Measurements from ENCODE around the gene ENDOV. TPM values are rescaled to one million over a fixed set of nuclear protein-coding genes. Genes with fewer than 3 reads are reported as not detected.

Gene ENDOV
- total and polyA plus RNA-seq, 2 donors (not counting 3 experiments of a cell fraction or from before 2014, with no cell fraction given), result 20.4 to 25.9 TPM

- CTCF ChIA-PET, result interaction anchor here (1.2 to 3.0 kb wide), 5 partner anchors 9 to 426 kb away, joined by 3 to 9 read pairs (median 5); no protein-coding TSS in a partner anchor
- H3K9me1 ChIP-seq (replicated peaks; ENCODE audit: control insufficient read depth, extremely low read depth, insufficient read depth, low read length), result no peaks in the 10 kb centered on the region
- no peaks in the 10 kb centered on the region for H3K9me3 ChIP-seq (replicated peaks; ENCODE audit: control insufficient read depth, insufficient read depth, low read length)
- H2AFZ ChIP-seq (ENCODE audit: low read depth, low read length), result no peak overlapping the region
- FAIRE-seq (no peak), DNase-seq (ENCODE audit: low read depth, low spot score) (no peak)
- H3K27me3 ChIP-seq (ENCODE audit: control insufficient read depth in 2 of 2, insufficient read depth in 2 of 2, low read length in 2 of 2), result peaks cover 58 to 59% of the 10 kb centered on the region in 2 experiments
- H3K4me3 ChIP-seq (replicated peaks in 1 of 3; ENCODE audit: insufficient read depth in 1 of 3, low read depth in 1 of 3, low read length in 3 of 3), result no peak overlapping the region
- BruUV-seq (replicated peaks), result no TSS peak
- no peak overlapping the region for H3K4me2 ChIP-seq (ENCODE audit: insufficient read depth, low read length)
- no peak overlapping the region for H3K27ac ChIP-seq (ENCODE audit: insufficient read depth, low read depth, low read length)
- dilution Hi-C loops (cut with MboI; ENCODE audit: extremely low pct_ligation_motif_present, low sequenced_read_pairs) (no loop called here), intact Hi-C loops (cut with micrococcal nuclease) (no loop called here)
- POLR2A ChIA-PET, result no interaction called here
- H3K4me1 ChIP-seq (ENCODE audit: control insufficient read depth, extremely low read depth, insufficient read depth, low read length), result no peaks in the 10 kb centered on the region
- H3K9ac ChIP-seq (replicated peaks; ENCODE audit: extremely low read depth, insufficient read depth, low read length), result no peak overlapping the region
- no peaks in the 10 kb centered on the region for H3K79me2 ChIP-seq (ENCODE audit: control insufficient read depth, insufficient read depth, low read length)
- H4K20me1 ChIP-seq (replicated peaks; ENCODE audit: control insufficient read depth, extremely low read depth, insufficient read depth, low read length), result no peaks in the 10 kb centered on the region
- H3K36me3 ChIP-seq (ENCODE audit: control insufficient read depth in 2 of 2, extremely low read depth in 1 of 2, insufficient read depth in 2 of 2, low read length in 2 of 2), result no peaks in the 10 kb centered on the region
- no peak for TF ChIP-seq FOS (IDR thresholded peaks at IDR 0.05; ENCODE audit: borderline replicate concordance, insufficient read depth, low read length)
- no peak for TF ChIP-seq POLR2AphosphoS5 (IDR thresholded peaks at IDR 0.05; ENCODE audit: insufficient read depth, low read depth, low read length)
- TF ChIP-seq CTCF (IDR thresholded peaks at IDR 0.05; ENCODE audit: extremely low read depth in 1 of 2, insufficient read depth in 1 of 2, low read depth in 1 of 2, low read length in 2 of 2), result no peak
- no peak for TF ChIP-seq JUN (IDR thresholded peaks at IDR 0.05; ENCODE audit: borderline replicate concordance, insufficient read depth, insufficient read length, low read depth)
- no peak for TF ChIP-seq MYC (IDR thresholded peaks at IDR 0.05; ENCODE audit: low read depth, low read length)
- no peak for TF ChIP-seq POLR2A (IDR thresholded peaks at IDR 0.05; ENCODE audit: low read depth, low read length)
- no peak for TF ChIP-seq EZH2 (IDR thresholded peaks at IDR 0.05; ENCODE audit: borderline replicate concordance, low read depth, low read length, severe bottlenecking)
- no peak for TF ChIP-seq MAX (IDR thresholded peaks at IDR 0.05; ENCODE audit: insufficient read depth, insufficient read length)
- no peak for TF ChIP-seq GATA2 (IDR thresholded peaks at IDR 0.05; ENCODE audit: insufficient read depth, insufficient read length, low read depth, low read length)
Observed at GRCh38 chr17:80472996-80473395, 58.0 kb downstream of the ENDOV start.

Measured in endothelial cell of umbilical vein (primary cell).